Measurements from ENCODE around the gene CECR2.

Gene CECR2

GRCh38 chr22:17369439-17370025 lies at the start of gene CECR2:
TSS of gene CECR2 (plus strand) at chr22:17369460. CDS start at chr22:17369784, 324 bp downstream.
- DNase-seq, result no peak

GRCh38 chr22:17319546-17319945 lies 49.7 kb upstream of the CECR2 start:
- DNase-seq, result no peak

DNA sequence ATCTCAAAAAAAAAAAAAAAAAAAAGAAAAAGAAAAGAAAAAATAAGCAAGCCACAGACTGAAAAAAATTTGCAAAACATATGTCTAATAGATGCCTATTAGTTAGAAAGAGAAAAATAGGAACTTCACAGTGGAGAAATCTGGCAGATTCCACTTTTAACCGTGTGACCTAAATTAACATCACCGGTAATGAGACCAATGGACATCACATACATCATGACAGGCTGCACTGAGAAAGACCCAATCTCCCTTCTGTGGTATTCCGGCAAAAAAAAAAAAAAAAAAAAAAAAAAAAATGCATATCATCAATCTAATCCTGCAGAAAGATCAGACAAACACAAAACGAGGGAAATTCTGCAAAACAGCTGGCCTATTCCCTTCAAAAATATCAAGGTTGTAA lies 46.7 kb upstream of the CECR2 start:
- no peak for DNase-seq

DNA sequence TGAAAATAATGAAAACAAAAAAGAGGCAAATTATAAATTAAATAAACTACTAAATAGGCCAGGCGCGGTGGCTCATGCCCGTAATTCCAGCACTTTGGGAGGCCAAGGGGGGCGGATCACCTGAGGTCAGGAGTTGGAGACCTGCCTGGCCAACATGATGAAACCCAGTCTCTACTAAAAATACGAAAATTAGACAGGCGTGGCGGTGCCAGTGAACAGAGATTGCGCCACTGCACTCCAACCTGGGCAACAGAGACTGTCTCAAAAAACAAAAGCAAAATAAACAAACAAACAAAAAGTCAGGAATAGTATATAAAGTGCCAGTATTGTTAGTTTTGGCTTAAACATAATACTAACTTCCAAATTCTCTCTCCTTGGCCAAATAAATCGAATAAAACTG lies 37.6 kb upstream of the CECR2 start:
- DNase-seq, result no peak

GRCh38 chr22:17332109-17332800 lies 37.0 kb upstream of the CECR2 start:
- no peak for DNase-seq

GRCh38 chr22:17334059-17334458 lies 35.2 kb upstream of the CECR2 start:
- no peak for DNase-seq

- no peak for DNase-seq
Observed at GRCh38 chr22:17334983-17335382, 34.3 kb upstream of the CECR2 start.

DNA sequence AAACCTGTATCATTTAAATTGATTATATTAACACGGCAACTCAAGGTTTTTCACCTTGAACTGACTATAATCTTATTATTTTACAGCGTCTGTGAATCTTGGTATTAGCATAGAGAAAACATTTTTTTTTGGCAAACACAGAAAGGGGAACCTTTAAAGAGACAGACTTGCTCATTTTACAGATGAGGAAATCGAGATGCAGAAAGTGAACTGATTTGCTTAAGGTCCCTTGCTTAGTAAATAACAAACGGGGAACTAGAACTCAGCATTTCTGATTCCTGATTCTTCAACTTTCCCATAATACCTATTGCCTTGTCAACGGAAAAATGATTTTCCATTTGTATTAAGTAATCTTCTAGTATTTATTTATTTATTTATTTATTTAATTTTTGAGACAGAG lies 33.2 kb upstream of the CECR2 start:
- no peak for DNase-seq

DNA sequence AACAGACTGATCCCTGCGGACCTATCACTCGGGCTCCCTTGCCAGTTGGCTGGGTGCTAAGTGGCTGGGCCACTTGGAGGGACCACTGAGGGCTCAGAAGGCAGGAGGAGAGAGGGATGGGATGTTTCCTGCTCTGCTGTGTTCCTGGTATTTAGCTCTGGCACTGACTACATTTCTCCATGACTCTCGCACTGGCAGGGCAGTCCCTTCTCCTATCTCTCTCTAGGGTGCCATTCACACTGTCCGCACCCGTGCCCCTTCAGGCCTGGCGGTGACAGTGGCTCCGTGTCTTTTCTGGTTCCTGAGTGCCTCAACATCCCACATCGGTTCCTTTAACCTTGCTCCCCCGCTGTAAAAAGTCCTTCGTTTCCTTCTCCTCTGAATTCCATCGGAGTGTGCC lies 31.6 kb upstream of the CECR2 start:
- DNase-seq, result no peak

DNA sequence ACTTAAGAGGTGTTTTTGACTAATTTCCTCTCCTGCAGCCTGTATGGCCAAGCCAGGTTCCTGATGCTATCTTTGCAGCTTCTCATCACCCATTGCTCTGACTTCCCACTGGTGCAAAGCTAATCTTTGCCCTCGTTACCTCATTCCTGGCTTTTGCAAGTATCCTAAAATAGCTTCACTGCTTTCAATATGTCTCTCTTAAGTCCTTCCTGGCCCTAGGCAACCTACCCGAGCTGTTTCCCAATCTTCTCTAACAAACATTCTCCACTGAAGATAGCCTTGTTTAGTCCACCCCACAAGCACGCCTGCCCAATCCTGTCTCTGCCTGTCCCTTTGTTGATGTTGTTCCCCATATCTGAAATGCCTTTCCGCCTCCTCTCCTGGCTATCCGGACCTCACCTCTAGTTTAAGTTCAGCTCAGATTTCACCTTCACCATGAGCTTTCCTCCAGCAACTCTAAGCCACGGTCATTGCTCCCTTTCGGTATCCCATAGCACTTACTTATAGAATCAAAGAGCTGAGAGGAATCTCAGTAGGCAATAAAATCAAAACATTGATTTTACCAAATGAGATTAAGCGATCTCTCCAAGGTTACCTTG lies 30.1 kb upstream of the CECR2 start:
- no peak for DNase-seq

DNA sequence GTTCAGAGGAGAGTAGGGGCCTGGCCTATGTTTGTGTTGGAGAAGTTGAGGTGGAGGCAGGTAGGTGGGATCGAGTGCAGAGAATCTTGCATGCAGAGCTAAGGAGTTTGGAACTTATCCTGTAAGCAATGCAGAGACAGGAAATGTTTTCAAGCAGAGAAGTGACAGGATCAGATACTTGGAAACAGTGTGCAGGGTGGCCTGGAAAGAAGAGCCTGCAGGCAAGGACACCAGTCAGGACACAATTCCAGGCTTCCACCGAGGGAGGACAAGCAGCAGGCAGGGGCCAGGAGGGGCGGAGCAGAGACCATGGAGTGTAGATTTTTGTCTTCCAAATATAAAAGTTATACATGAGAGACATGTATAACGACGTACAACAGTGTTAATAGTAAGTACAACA lies 26.9 kb upstream of the CECR2 start:
- DNase-seq, result no peak

GRCh38 chr22:17343766-17344165 lies 25.5 kb upstream of the CECR2 start:
- no peak for DNase-seq

DNA sequence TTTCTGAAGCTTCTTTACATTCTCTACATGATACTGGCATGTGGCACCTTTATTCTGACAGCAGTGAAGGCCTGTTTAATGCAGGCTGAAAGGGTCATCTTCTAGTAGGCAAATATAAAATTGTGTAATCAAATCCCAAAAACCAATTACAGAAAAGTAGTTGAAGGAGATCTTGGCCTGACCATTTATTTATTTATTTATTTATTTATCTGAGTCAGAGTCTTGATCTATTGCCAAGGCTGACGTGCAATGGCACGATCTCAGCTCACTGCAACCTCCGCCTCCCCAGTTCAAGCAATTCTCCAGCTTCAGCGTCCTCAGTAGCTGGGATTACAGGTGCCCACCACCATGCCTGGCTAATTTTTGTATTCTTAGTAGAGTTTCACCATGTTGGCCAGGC lies 22.7 kb upstream of the CECR2 start:
- no peak for DNase-seq

- DNase-seq, result no peak
Observed at GRCh38 chr22:17347724-17348123, 21.5 kb upstream of the CECR2 start.

DNA sequence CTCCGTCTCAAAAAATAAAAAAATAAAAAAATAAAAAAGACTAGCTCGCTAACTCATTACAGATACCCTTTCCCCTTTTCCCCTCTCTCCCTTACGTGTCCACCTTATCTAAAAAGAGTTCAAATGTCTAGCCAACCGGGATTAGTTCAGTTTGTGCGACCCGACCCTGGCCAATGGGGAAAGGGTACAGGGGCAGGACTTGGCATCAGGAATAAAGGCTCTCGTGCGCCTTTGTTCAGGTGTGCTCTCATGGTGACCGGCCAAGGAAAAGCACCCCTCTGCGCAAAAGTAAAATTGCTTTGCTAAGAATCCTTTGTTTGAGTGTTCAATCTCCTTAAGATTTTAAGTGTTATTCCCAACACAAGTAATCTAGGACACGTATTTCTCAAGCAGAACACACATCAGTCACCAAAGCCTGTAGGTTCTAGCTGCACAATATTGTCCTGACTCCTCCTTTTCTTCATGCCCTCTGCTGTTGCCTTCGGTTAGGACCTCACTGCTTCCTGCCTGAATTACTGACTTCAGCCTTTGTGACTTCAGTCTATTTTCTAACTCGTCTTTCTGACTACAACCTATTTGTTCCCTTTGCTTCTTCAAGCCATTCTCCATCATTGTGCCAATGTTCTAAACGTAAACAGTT lies 20.7 kb upstream of the CECR2 start:
- DNase-seq, result no peak

GRCh38 chr22:17349172-17349571 lies 20.1 kb upstream of the CECR2 start:
- no peak for DNase-seq

GRCh38 chr22:17350292-17350691 lies 19.0 kb upstream of the CECR2 start:
- no peak for DNase-seq

DNA sequence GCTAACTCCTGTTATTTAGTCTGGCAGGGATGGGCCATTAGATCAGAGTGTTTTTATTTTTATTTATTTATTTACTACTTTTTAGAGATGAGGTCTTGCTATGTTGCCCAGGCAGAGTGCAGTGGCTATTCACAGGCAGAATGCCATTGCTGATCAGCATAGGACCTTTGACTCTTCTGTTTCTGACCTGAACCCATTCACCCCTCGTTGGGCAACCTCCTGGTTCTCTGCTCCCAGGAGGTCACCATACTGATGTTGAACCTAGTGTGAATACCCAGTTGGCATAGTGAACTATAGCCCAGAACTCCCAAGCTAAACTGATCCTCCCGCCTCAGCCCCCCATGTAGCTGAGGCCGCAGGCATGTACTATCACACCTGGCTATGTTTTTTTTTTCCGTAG lies 16.5 kb upstream of the CECR2 start:
- DNase-seq, result no peak

GRCh38 chr22:17357688-17358087 lies 11.6 kb upstream of the CECR2 start:
- no peak for DNase-seq

GRCh38 chr22:17358415-17358814 lies 10.8 kb upstream of the CECR2 start:
- no peak for DNase-seq

GRCh38 chr22:17359501-17359900 lies 9.8 kb upstream of the CECR2 start:
- no peak for DNase-seq

GRCh38 chr22:17366329-17366728 lies 2.9 kb upstream of the CECR2 start:
- no peak for DNase-seq

DNA sequence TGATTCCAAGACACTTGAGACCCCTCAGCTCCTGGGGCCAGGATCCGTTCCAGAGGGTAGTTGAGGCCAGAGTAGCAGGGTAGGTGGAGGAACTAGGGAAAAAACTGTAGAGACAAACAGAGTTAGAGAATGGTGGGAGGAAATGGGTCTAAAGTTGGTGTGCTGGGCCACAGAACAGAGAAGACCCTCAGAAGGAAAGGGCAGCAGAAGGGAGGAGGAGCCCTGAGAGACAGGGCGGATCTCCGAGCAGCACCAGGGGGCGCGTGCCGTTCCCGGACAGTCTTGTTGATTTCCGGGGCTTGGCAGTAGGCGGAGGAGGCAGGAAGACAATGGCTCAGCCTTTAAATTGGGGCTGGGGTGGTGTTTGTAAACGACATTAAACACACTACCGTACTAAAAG lies 2.4 kb upstream of the CECR2 start:
- DNase-seq, result no peak

GRCh38 chr22:17368144-17368543 lies 1.1 kb upstream of the CECR2 start:
- DNase-seq, result no peak

Data from SIG-M5 (cell line).